Neural crest cell (in vitro differentiated cells): ENCODE results near the gene CNKSR2. TPM values are rescaled to one million over a fixed set of nuclear protein-coding genes. Genes with fewer than 3 reads are reported as not detected.

Experiments used
- DNase-seq: peaks from one replicate; pipeline ENCODE4 v3.0.0; 2021; ENCODE audit warnings: low read depth, mixed read lengths, low spot score
- H3K27ac Mint-ChIP-seq: one replicate; pipeline ENCODE4 v1.8.0; 2021; ENCODE audit warnings: mild to moderate bottlenecking, mixed read lengths; ENCODE audit not compliant: unreplicated experiment
- H3K27me3 Mint-ChIP-seq: 2 replicates; pipeline ENCODE4 v1.8.0; 2021; ENCODE audit warnings: low read depth, mild to moderate bottlenecking, mixed read lengths
- H3K36me3 Mint-ChIP-seq: 2 replicates; pipeline ENCODE4 v1.8.0; 2021; ENCODE audit warnings: low read depth, mild to moderate bottlenecking, mixed read lengths
- H3K4me1 Mint-ChIP-seq: 2 replicates; pipeline ENCODE4 v1.8.0; 2021; ENCODE audit warnings: mixed read lengths
- H3K4me3 Mint-ChIP-seq: one replicate; pipeline ENCODE4 v1.8.0; 2021; ENCODE audit warnings: mild to moderate bottlenecking, mixed read lengths
- H3K9me3 Mint-ChIP-seq: 2 replicates; pipeline ENCODE4 v1.8.0; 2021; ENCODE audit warnings: mixed read lengths
- total RNA-seq: library from RNA; stranded (reverse); gene quantifications from 2 replicates; pipeline ENCODE4 v1.2.1, GENCODE V29; 2021
- TF ChIP-seq, protein P1 (sequence below): fragments of 200-600 bp; sonication (generic); conservative IDR thresholded peaks from 2 replicates; pipeline ENCODE4 v1.5.0; 2021; ENCODE audit warnings: antibody characterized with exemption, mild to moderate bottlenecking

CNKSR2 gene
- total RNA-seq, 1 donor from 2014 or later = 22.4 TPM

- Mint-ChIP-seq H3K27me3 (peaks cover 21% of the 10 kb centered on the region), H3K4me3 (peak overlapping the region; percentile 88), H3K27ac (peak overlapping the region; percentile 21), H3K9me3 (no peaks in the 10 kb centered on the region), H3K36me3 (no peaks in the 10 kb centered on the region), H3K4me1 (peaks cover 29% of the 10 kb centered on the region)
- DNase-seq = no peak
- TF ChIP-seq, protein P1, sequence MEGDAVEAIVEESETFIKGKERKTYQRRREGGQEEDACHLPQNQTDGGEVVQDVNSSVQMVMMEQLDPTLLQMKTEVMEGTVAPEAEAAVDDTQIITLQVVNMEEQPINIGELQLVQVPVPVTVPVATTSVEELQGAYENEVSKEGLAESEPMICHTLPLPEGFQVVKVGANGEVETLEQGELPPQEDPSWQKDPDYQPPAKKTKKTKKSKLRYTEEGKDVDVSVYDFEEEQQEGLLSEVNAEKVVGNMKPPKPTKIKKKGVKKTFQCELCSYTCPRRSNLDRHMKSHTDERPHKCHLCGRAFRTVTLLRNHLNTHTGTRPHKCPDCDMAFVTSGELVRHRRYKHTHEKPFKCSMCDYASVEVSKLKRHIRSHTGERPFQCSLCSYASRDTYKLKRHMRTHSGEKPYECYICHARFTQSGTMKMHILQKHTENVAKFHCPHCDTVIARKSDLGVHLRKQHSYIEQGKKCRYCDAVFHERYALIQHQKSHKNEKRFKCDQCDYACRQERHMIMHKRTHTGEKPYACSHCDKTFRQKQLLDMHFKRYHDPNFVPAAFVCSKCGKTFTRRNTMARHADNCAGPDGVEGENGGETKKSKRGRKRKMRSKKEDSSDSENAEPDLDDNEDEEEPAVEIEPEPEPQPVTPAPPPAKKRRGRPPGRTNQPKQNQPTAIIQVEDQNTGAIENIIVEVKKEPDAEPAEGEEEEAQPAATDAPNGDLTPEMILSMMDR = no peak
Observed at GRCh38 chrX:21373637-21374162, 518 bp upstream of the CNKSR2 start.

DNA sequence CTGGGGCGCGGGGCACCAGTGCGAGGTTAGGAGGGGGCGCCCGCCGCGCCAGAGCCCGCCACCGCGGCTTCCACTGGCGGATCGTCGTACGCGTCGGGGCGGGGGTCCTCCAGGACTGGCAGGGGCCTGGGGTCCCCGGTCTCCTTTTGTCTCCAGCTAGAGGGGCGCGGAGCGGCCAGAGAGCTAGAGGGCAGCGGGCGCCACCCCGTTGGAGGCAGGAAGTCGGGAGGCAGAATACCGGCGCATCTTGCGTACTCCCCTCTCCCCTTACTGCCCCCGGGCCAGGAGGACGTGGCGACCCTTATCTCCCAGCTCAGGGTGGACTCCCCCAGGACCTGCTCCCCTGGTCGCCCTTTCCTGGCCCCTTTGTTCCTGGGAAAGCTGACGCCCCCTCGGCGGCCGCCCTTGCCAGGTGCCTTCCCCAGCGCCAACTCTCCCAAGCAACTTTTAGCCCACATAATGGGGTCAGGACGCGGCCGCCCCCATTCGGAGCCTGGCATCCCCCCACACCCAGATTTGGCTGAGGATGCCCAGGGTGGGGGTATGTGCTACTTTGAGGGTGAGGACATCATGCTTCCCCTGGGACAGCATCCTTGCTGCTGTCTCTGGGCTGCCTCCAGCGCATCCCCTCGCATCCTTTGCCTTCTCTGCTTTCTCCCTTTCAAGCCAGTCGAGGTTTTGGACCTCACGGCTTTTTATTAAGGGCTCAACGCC lies 933 bp downstream of the CNKSR2 start:
- Mint-ChIP-seq H3K9me3 (no peaks in the 10 kb centered on the region), H3K36me3 (no peaks in the 10 kb centered on the region), H3K27ac (peak overlapping the region; percentile 97), H3K4me1 (peaks cover 39% of the 10 kb centered on the region), H3K27me3 (peaks cover 21% of the 10 kb centered on the region), H3K4me3 (peak overlapping the region; percentile 95)
- peak; percentile 18 for DNase-seq
- TF ChIP-seq, protein P1 = no peak

GRCh38 chrX:21375708-21376009 lies 1.4 kb downstream of the CNKSR2 start:
- no peaks in the 10 kb centered on the region for H3K9me3 Mint-ChIP-seq
- TF ChIP-seq, protein P1 = peak; percentile 49
- no peak overlapping the region for H3K27ac Mint-ChIP-seq
- H3K4me1 Mint-ChIP-seq = peaks cover 39% of the 10 kb centered on the region
- H3K27me3 Mint-ChIP-seq = peaks cover 21% of the 10 kb centered on the region
- H3K4me3 Mint-ChIP-seq = peak overlapping the region; percentile 95
- no peak for DNase-seq
- no peaks in the 10 kb centered on the region for H3K36me3 Mint-ChIP-seq

DNA sequence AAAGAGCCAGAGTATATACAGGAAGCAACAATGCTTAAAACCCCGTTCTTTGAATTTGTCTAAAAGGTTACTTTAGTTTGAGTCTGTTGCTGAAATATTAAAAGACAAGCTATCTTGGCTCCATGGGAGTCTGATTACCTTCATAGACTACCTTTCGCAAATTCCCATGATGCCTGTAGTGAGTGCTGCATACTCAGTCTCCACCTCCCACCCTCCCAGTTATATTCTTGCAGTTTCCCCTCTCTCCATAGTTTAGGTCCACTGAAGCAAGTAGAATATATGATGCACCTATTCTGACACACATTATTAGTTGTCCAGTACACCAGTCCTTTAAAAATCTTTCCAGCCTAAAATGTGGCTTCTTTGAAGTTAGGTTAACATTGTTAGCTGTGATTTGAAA lies 2.4 kb downstream of the CNKSR2 start:
- DNase-seq = no peak
- Mint-ChIP-seq H3K9me3 (no peaks in the 10 kb centered on the region), H3K27me3 (peaks cover 18% of the 10 kb centered on the region), H3K4me1 (peaks cover 42% of the 10 kb centered on the region), H3K4me3 (peak overlapping the region; percentile 95), H3K36me3 (no peaks in the 10 kb centered on the region), H3K27ac (no peak overlapping the region)
- TF ChIP-seq, protein P1 = no peak

DNA sequence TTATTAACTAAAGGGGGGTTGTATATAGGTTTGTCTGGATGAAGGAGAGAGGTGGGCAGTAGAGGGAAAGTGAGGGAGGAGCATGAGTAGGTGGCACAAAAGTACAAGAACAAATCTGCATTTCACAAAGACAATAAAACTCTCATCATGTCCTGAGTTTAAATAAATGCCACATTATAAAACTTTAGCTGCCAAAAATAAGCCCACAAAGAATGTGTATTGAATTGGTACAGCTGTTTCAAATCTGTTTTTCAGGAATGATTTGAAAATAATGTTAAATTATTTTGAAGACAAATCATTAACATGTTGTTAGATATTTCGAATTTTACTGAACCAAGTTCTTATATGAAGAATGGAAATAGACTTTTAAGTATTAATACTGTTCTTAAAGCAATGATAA lies 5.8 kb downstream of the CNKSR2 start:
- no peaks in the 10 kb centered on the region for H3K9me3 Mint-ChIP-seq
- TF ChIP-seq, protein P1 = no peak
- H3K4me3 Mint-ChIP-seq = peak overlapping the region; percentile 3
- H3K27me3 Mint-ChIP-seq = peaks cover 10% of the 10 kb centered on the region
- no peaks in the 10 kb centered on the region for H3K36me3 Mint-ChIP-seq
- H3K27ac Mint-ChIP-seq = no peak overlapping the region
- peaks cover 39% of the 10 kb centered on the region for H3K4me1 Mint-ChIP-seq
- DNase-seq = no peak
